HCT116 (cell line): ENCODE data around the gene TRAPPC4.

Source experiments
- CBX3 ChIP-seq: IDR thresholded peaks from 2 replicates; pipeline ENCODE4 v1.6.1; 2012; ENCODE audit warnings: low read depth
- CEBPB ChIP-seq: IDR thresholded peaks from 2 replicates; pipeline ENCODE4 v1.6.1; 2012; ENCODE audit warnings: low read depth
- EZH2phosphoT487 ChIP-seq: fragments of 200-600 bp; IDR thresholded peaks from 2 replicates; pipeline ENCODE4 v1.6.1; 2018; ENCODE audit warnings: antibody characterized with exemption, borderline replicate concordance
- POLR2A ChIP-seq: IDR thresholded peaks from 2 replicates; pipeline ENCODE4 v1.7.0; 2011; ENCODE audit warnings: borderline replicate concordance; ENCODE audit not compliant: insufficient read depth, insufficient read length; ENCODE audit errors: extremely low read depth
- POLR2AphosphoS5 ChIP-seq: IDR thresholded peaks from 2 replicates; pipeline ENCODE4 v1.6.1; 2011; ENCODE audit warnings: mild to moderate bottlenecking, low read depth, low read length, moderate library complexity
- ZNF274 ChIP-seq: fragments of 200-500 bp; sonication (Bioruptor generic); IDR thresholded peaks from 2 replicates; pipeline ENCODE4 v1.6.1; 2014; ENCODE audit warnings: mild to moderate bottlenecking, low read depth, low read length, inconsistent platforms
- TF ChIP-seq, protein P1 (sequence below), 3 experiments: fragments of 200-600 bp in 1 of 3; sonication (generic) in 1 of 3; IDR thresholded peaks in 2 of 3; conservative IDR thresholded peaks in 1 of 3; 2 replicates each; pipeline ENCODE4 v1.5.1; 2012 to 2017; ENCODE audit warnings: low read depth in 2 of 3, low read length in 2 of 3, antibody characterized with exemption in 1 of 3, borderline replicate concordance in 1 of 3, control low read depth in 1 of 3, mild to moderate bottlenecking in 1 of 3, mixed read lengths in 1 of 3, mixed run types in 1 of 3, moderate library complexity in 1 of 3; ENCODE audit not compliant: insufficient read depth in 1 of 3
- TF ChIP-seq, protein P2 (sequence below): IDR thresholded peaks from 2 replicates; pipeline ENCODE4 v1.6.1; 2012
- TF ChIP-seq, protein P3 (sequence below): IDR thresholded peaks from 2 replicates; pipeline ENCODE4 v1.6.1; 2012; ENCODE audit warnings: low read depth

DNA sequence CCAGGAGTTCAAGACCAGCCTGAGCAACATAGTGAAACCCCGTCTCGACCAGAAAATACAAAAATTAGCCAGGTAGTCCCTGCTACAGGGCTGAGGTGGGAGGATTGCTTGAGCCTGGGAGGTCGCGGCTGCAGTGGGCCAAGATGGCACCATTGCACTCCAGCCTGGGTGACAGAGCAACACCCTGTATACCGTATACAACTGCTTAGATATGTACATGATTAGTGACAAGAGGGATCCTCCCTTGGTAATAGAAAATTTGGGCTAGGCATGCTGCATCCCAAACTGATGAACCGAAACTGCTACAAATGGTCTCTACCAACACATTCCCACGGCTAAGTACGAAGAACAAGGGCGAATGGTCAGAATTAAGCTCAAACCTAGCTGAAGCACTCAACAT is 24.4 kb downstream of the TRAPPC4 start:
- TF ChIP-seq, protein P1, sequence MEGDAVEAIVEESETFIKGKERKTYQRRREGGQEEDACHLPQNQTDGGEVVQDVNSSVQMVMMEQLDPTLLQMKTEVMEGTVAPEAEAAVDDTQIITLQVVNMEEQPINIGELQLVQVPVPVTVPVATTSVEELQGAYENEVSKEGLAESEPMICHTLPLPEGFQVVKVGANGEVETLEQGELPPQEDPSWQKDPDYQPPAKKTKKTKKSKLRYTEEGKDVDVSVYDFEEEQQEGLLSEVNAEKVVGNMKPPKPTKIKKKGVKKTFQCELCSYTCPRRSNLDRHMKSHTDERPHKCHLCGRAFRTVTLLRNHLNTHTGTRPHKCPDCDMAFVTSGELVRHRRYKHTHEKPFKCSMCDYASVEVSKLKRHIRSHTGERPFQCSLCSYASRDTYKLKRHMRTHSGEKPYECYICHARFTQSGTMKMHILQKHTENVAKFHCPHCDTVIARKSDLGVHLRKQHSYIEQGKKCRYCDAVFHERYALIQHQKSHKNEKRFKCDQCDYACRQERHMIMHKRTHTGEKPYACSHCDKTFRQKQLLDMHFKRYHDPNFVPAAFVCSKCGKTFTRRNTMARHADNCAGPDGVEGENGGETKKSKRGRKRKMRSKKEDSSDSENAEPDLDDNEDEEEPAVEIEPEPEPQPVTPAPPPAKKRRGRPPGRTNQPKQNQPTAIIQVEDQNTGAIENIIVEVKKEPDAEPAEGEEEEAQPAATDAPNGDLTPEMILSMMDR (IDR thresholded peaks at IDR 0.05 in 2 of 3, conservative IDR thresholded peaks at IDR 0.05 in 1 of 3; ENCODE audit: borderline replicate concordance in 1 of 3, insufficient read depth in 1 of 3, low read depth in 2 of 3, low read length in 2 of 3) = no peak
- TF ChIP-seq, protein P2, sequence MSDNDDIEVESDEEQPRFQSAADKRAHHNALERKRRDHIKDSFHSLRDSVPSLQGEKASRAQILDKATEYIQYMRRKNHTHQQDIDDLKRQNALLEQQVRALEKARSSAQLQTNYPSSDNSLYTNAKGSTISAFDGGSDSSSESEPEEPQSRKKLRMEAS = no peak
- TF ChIP-seq POLR2AphosphoS5 (no peak), POLR2A (no peak), ZNF274 (no peak), EZH2phosphoT487 (no peak), CBX3 (no peak), CEBPB (no peak)
- TF ChIP-seq, protein P3, sequence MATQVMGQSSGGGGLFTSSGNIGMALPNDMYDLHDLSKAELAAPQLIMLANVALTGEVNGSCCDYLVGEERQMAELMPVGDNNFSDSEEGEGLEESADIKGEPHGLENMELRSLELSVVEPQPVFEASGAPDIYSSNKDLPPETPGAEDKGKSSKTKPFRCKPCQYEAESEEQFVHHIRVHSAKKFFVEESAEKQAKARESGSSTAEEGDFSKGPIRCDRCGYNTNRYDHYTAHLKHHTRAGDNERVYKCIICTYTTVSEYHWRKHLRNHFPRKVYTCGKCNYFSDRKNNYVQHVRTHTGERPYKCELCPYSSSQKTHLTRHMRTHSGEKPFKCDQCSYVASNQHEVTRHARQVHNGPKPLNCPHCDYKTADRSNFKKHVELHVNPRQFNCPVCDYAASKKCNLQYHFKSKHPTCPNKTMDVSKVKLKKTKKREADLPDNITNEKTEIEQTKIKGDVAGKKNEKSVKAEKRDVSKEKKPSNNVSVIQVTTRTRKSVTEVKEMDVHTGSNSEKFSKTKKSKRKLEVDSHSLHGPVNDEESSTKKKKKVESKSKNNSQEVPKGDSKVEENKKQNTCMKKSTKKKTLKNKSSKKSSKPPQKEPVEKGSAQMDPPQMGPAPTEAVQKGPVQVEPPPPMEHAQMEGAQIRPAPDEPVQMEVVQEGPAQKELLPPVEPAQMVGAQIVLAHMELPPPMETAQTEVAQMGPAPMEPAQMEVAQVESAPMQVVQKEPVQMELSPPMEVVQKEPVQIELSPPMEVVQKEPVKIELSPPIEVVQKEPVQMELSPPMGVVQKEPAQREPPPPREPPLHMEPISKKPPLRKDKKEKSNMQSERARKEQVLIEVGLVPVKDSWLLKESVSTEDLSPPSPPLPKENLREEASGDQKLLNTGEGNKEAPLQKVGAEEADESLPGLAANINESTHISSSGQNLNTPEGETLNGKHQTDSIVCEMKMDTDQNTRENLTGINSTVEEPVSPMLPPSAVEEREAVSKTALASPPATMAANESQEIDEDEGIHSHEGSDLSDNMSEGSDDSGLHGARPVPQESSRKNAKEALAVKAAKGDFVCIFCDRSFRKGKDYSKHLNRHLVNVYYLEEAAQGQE = no peak
